Tibial nerve (tissue), 4 donors: ENCODE data around the gene FAM83E.
"Not testable (repeated sequence)": the region's sequence is repeated elsewhere in the genome, so short reads cannot be mapped to it uniquely, and the experiment has no call there.

Source experiments
- EP300 ChIP-seq, 2 donors: sonication (generic); formaldehyde crosslinking; IDR thresholded peaks; one replicate each; pipeline ENCODE4 v1.6.1; 2017; ENCODE audit warnings: antibody characterized with exemption in 2 of 2, mild to moderate bottlenecking in 1 of 2
- POLR2A ChIP-seq, 2 donors: fragments of 450-650 bp; IDR thresholded peaks; one replicate each; pipeline ENCODE4 v1.6.1; 2017; ENCODE audit warnings: antibody characterized with exemption in 2 of 2, mild to moderate bottlenecking in 2 of 2, moderate library complexity in 2 of 2
- TF ChIP-seq, protein P1 (sequence below), 5 experiments: fragments of 200-600 bp in 3 of 5; fragments of 450-650 bp in 2 of 5; sonication (generic) in 3 of 5; IDR thresholded peaks; one replicate each; pipeline ENCODE4 v1.5.1; 2016 to 2019; ENCODE audit warnings: antibody characterized with exemption in 5 of 5, mild to moderate bottlenecking in 3 of 5, moderate library complexity in 2 of 5

DNA sequence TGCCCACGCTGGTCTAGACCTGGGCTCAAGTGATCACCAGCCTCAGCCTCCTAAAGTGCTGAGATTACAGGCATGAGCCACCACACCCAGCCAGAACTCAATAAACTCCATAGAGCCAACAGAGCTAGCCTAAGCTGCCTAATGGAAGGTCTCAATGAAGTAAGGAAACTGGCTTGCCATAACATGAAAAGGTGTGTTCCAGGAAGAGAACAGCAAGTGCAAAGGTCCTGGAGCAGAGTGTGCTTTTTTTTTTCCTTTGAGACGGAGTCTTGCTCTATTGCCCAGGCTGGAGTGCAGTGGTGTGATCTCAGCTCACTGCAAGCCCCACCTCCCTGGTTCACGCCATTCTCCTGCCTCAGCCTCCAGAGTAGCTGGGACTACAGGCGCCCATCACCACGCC lies 43.0 kb upstream of the FAM83E start:
- not testable (repeated sequence) for TF ChIP-seq POLR2A, EP300 (IDR thresholded peaks at IDR 0.05)
- TF ChIP-seq, protein P1, sequence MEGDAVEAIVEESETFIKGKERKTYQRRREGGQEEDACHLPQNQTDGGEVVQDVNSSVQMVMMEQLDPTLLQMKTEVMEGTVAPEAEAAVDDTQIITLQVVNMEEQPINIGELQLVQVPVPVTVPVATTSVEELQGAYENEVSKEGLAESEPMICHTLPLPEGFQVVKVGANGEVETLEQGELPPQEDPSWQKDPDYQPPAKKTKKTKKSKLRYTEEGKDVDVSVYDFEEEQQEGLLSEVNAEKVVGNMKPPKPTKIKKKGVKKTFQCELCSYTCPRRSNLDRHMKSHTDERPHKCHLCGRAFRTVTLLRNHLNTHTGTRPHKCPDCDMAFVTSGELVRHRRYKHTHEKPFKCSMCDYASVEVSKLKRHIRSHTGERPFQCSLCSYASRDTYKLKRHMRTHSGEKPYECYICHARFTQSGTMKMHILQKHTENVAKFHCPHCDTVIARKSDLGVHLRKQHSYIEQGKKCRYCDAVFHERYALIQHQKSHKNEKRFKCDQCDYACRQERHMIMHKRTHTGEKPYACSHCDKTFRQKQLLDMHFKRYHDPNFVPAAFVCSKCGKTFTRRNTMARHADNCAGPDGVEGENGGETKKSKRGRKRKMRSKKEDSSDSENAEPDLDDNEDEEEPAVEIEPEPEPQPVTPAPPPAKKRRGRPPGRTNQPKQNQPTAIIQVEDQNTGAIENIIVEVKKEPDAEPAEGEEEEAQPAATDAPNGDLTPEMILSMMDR (IDR thresholded peaks at IDR 0.05) = not testable (repeated sequence)
